NCI-H2029 treated with DMSO at 0.1 percent for 48 hours (cell line): ENCODE data around the gene CHRM4.

Source experiments
- DNase-seq: peaks from one replicate; lab custom pipeline; 2025; lab: John Stamatoyannopoulos, UW

CHRM4 gene

GRCh38 chr11:46347637-46348311, 43.8 kb downstream of the CHRM4 start:
- DNase-seq: no peak

DNA sequence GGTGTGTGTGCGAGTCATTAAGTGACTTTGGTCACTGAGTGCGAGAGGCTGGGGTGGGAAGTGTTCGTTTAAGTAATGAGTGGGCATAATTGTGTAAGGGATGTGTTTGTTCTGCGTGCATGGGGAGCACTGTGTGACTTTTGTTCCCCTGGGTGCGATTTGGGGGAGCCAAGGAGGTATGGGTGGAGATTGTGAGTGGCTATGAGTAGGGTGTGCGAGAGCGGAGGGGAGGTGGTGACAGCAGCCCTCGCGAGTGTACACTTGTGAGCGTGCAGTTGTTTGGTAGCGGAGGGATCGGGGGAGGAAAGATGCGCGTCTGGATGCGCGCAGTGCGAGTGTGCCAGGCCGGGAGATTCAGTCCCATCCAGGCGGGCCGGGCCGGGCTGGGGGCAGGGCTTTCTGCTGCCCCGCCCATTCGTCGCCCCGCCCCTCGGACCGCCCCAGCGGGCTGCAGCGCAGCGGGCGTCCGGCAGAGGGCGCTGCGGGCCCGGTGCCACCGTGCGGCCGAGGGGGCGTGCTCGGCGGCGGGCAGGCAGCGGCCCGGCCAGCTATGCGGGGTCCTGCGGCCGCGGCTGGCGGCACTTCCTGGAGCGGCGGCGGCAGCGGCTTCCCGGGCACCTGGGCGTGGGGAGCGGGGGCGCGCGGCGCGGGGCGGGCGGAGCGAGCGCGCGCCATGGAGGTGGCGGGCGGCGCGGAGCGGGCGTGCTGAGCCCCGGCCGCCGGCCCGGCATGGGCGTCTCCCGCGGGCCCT, 44.5 kb downstream of the CHRM4 start, which contains the start of gene DGKZ:
DGKZ (plus strand) TSS at position 578 of the 751 bp plus-strand sequence. CDS start 197 bp downstream, outside the sequence.
- DNase-seq: peak; percentile 33

GRCh38 chr11:46345881-46346484, 45.6 kb downstream of the CHRM4 start:
- DNase-seq: no peak

GRCh38 chr11:46345131-46345597, 46.4 kb downstream of the CHRM4 start:
- DNase-seq: no peak

- no peak for DNase-seq
Measured at GRCh38 chr11:46343520-46343919, 48.1 kb downstream of the CHRM4 start.

GRCh38 chr11:46342239-46342638, 49.3 kb downstream of the CHRM4 start:
- no peak for DNase-seq

DNA sequence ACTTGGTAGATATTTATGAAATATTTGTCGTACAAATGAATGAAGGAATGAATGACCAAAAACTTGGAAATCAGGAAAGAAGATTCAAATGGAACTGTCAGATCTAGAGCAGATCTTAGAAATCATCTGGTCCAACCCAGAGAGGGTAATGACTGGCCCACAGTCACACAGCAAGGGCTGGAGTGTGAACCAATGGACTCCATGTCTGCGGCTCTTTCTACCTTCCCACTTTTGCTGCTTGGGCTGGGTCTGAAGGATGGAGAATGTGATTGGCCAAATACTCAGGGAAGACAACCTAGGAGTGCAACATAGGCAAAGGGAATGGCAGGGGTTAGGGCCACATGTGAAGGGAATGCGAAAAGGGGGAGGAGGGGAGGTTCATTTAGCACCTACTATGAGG, 50.1 kb downstream of the CHRM4 start:
- DNase-seq: no peak

GRCh38 chr11:46339816-46340215, 51.8 kb downstream of the CHRM4 start:
- DNase-seq: no peak

DNA sequence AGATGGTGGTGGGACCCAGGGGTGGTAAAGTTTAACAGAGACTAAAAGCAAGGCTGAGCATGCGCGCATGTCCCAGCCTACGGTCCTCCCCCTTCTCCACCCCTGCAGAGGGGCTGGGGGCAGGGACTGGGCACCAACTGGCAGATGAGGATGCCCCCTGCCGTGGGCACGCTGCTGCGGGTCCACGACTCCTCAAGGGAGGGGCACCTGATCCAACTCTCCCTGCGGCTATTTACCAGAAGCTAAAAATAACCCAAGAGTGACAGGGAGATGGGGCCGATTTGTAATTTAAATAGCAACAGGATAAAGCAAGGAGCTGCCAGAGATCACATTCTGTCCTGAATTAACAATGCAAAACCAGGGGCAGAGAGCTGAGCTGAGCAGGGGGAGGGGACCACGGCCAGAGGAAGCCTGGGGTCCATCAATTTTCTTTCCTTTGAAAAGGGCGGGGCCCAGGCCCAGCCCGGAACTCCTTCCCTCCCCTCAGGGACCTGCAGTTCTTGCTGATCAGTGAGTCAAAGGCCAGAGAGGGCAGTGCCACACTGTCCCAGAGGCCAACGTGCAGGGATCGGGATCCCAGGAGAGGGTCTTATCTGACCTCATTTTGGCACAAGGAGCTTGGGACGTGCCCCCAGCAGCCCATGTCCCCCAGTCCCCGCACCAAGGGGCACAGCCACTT, 52.4 kb downstream of the CHRM4 start:
- DNase-seq: no peak

- DNase-seq: no peak
Measured at GRCh38 chr11:46338636-46338987, 53.0 kb downstream of the CHRM4 start.

GRCh38 chr11:46337626-46338345, 53.8 kb downstream of the CHRM4 start:
- DNase-seq: no peak

- DNase-seq: no peak
Measured at GRCh38 chr11:46336563-46337180, 54.9 kb downstream of the CHRM4 start.

GRCh38 chr11:46335890-46336562, 55.5 kb downstream of the CHRM4 start:
- no peak for DNase-seq

DNA sequence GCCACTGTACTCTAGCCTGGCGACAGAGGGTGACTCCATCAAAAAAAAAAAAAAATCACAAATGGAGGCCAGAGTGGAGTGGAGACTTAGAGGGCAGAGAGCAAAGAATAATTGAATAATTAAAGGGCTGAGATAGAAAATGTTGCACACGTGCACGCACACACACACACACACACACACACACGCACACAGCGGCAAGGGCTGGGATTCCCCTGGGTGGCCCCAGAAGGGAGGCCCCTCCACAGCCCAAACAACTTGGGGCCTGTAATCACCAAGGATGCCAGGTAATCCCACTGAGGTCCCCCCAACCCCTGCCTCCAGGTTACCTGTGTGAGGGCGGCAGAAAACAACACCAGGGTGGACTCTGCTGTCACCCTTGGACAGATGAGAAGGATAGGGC, 56.3 kb downstream of the CHRM4 start:
- DNase-seq: no peak

DNA sequence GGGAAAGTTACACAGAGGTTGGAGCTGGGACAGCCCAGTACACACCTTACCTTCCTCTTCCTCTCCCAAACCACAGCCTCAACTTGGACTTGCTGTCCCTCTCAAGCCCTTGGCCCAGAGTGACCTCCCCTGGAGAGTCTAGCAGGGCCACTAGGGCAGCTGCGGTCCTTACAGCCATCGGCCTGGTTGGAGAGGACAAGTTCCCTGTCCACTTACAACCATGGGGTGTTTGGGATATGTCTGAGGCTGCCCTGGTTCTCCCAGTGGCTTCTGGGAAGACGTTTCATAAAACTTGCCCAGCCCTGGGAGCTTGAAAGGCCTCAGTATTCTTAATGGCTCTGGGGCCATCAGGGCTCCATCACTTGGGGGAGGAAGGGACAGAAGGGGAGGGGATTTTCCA, 57.4 kb downstream of the CHRM4 start:
- no peak for DNase-seq
